NCI-H146 (cell line): ENCODE data around the gene MRPL49.
"Not testable (repeated sequence)": the region's sequence is repeated elsewhere in the genome, so short reads cannot be mapped to it uniquely, and the experiment has no call there.

Experiments
- DNase-seq: peaks from one replicate; lab custom pipeline; 2025; lab: John Stamatoyannopoulos, UW

Gene MRPL49

DNA sequence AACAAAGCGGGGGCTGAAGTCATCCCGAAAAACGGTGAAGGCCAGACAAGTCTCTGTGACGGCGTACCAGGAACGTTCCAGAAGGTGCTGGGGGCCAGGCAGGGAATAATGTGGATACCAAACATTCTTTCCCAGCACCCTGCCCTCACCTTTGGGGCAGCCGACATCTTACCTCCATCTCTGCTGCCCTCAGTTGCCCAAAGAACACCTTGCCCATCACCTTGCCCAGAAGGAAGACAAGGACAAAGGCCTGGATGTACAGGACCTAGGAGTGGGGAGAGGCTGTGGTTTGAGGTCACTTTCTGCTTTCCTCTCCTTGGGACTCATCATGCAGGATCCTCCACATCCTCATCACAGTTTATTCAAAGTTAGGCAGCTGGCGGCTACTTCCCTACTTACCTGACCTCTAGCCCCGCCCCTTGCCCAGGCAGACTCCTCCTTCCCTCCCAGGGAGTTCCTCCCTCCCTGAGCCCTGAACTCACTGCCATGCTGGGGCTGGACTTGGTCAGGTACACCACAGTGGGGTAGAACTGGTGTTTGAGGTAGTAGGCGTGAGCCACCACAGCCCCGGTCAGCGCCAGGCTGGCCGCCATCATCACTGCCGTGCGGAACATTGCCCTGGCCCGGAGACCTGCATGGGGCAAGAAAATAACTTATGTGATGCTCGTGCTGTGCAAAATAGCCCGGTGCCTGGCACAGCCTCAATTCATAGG lies 11.0 kb downstream of the MRPL49 start:
- peak; percentile 55 for DNase-seq

DNA sequence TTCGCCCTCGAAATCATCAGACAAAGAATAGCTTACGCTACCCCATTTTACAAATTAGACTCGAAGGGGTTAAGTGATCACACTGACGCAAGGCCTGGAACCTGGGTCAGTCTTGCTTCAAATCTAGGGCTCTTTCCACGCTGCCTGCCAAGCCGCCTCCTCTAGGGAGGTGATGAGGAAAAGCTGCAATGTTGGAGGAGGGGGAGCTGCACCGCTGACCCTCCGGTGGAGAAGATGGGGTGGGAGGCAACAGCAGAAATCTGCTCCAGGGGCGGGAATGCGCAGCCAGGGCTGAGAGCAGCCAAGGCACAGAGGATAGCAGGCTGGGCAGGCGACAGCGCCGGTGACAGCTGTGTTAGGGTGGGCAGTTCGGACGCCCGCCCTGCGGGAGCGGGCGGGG lies 11.6 kb downstream of the MRPL49 start:
- DNase-seq = no peak

DNA sequence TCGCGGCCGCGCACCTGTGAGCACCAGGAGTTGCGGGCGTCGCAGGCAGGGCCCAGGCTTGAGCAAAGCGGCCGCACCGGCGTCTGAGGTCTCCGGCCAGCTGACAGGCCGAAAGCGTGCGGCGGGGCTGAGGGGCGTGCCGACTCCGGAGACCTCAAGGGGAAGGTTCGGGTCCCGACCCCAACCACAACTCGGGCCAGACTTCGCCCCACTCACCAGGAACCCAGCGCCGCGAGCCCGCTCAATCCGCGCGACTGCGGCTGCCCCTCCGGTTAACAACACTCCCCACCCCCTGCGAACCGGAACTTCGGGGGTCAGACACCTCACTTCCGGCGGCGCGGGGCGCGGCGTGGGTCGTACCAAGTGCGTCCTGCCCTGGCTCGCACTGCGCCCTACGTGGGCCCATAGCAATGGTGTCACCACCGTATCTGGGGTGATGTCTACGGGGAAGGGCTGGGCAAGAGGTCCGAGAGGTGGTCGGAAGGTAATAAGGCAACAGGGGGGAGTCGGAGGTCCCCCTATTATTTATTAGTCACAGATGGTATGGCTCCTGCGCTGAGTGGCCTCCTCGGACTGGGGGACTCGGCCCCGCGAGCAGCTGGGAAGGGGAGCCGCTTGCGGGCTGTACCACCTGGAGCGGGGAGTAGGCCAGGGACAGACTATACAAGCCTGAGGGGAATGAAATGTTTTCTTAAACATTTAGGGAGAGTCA lies 12.3 kb downstream of the MRPL49 start, which contains the start of gene SYVN1:
TSS of gene SYVN1 (minus strand) at position 280 of the 712 bp plus-strand sequence. CDS start 918 bp downstream, outside the sequence.
- DNase-seq = peak; percentile 91

DNA sequence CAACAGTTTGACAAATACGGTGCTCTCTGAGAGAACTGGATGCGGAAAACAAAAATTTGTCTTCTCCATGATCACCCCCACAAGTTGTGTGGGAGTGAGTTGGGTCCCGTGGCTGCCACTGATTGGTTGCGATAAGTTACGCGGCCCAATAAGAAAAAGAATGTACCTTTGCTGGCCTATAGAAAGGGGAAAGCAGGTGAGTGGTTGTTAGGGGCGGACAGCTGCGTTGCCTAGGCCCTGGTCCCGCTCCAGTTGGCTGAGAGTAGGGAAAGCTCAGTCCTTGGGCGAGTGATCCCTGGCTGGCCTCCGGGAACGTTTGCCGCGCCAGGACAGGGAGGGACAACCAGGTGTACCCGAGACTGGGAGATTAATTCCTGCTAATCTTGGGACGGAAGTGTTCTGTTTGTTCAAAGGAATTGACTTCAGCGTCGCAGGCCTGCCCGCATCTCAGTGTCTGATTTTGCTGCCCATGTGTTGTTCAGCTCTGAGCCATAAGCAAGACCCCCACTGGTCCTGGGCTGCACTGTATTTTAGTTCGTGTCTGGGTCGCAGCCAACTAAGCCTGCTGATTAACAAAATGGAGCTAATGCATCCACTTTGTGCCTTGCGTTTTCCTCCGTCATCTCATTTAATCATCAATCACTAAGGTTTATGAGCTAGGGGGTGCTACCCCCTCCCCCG lies 13.0 kb downstream of the MRPL49 start:
- DNase-seq = peak; percentile 98

DNA sequence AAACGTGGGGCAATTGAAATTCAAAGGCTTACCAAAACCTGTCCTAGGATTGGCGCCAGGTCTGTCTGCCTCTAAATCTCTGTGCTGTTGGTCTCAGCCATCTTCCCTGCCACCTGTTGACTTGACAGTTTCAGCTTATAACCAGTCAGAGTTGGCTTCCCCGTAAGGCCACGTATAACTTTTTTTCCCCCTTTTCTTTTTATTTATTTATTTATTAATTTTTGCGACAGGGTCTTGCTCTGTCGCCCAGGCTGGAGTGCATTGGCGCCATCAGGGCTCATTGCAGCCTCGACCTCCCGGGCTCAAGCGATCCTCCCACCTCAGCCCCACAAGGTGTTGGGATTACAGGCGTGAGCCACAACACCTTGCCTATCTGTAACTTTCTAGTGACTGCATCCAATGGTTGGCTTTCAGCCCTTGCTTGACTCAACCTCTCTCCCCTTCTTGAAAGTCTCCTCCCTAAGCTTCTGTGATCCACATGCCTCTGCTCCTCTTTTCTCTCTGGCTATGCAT lies 13.6 kb downstream of the MRPL49 start:
- DNase-seq = no peak

DNA sequence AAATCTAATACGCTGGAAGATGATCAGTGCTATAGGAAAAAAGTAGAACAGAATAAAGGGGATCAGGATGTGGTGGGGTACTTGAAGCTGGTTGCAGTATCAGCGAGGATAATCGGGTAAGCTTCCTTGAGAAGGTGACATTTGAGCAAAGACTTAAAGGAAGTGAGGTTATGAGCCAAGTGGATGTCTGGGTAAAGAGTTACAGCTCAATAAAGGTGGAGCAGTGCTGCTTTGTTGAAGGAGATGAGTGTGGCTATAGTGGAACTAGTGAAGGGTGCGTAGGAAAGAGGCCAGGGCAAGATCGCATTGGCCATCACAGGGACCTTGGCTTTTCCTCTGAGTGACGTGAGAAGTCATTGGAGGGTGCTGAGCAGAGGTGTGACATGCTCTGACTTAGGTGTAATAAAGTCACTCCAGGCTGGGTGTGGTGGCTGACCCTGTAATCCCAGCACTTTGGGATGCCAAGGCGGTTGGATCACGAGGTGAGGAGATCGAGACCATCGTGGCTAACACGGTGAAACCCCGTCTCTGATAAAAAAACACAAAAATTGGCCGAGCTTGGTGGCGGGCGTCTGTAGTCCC lies 14.5 kb downstream of the MRPL49 start:
- DNase-seq = no peak

DNA sequence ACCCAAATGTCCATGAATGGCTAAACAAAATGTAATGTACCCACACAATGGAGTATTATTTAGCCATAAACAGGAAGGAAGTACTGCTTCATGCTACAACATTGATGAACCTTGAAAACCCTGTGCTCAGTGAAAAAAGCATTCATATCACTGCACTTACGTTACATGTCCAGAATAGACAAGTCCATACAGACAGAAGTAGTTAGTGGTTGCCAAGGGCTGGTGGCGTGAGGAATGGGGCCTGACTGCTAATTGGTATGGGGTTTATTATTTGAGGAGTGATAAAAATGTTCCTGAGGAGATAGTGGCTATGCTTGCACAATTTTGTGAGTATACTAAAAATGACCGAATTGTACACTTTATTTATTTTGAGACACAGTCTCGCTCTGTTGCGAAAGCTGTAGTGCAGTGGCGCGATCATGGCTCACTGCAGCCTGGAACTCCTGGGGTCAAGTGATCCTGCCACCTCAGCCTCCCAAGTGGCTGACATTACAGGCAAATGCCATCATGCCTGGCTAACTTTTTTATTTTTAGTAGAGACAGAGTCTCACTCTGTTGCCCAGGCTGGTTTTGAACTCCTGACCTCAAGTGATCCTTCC lies 19.9 kb downstream of the MRPL49 start:
- DNase-seq = no peak

DNA sequence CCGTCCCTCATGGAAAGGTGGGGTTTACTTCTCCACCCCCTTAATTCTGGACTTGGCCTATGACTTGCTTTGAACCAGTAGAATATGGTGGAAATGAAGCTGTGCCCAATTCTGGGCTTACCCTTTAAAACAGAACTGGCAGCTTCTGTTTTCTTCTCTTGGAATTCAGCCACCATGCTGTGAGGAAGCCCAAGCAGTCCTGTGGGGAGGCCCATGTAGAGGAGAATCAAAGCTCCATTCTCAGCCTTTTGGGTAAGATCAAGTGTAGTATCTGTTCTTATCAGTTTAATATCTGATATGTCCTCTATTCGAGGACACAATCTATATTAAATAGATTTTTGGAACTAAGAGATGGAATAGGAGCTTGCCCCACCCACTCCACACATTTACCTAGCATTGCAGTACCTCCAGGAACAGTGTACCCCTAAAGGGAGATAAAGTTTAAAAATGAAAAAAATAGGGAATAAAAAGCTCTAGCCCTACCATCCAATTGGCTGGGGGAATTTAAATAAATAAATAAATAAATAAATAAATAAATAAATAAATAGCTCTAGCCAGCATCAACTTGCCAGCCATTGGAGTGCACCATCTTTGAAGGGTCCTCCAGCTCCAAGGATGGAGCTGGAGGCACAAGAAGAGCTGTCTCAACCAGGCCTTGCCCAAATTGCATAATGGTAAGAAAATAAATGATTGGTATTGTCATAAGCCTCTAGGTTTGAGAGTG lies 25.4 kb downstream of the MRPL49 start:
- DNase-seq = no peak

DNA sequence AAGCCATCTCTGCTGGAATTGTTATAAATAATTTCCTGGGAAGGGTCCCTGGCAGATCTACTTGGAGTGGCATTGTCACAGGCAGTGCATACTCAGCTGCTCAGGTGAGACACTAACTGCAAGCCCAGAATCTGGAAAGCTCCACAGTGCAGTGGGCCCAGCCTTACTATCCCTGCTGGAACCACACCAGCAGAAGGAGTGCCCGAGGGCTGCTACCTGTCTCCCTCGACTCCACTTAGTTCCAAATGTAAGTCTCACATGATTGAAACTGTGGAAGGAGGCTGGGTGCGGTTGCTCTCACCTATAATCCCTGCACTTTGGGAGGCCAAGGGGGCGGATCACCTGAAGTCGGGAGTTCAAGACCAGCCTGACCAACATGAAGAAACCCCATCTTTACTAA lies 26.5 kb downstream of the MRPL49 start:
- no peak for DNase-seq

DNA sequence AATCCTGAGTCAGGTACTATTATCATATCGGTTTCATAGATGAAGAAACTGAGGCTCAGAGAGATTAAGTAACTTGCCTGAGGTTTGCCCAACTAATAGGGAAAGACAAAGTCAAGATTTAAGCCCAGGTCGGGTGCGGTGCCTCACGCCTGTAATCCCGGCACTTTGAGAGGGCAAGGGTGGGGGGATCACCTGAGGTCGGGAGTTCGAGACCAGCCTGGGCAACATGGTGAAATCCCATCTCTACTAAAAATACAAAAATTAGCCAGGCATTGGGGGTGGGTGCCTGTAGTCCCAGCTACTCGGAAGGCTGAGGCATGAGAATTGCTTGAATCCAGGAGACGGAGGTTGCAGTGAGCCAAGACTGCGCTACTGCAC lies 28.0 kb downstream of the MRPL49 start:
- DNase-seq = not testable (repeated sequence)

DNA sequence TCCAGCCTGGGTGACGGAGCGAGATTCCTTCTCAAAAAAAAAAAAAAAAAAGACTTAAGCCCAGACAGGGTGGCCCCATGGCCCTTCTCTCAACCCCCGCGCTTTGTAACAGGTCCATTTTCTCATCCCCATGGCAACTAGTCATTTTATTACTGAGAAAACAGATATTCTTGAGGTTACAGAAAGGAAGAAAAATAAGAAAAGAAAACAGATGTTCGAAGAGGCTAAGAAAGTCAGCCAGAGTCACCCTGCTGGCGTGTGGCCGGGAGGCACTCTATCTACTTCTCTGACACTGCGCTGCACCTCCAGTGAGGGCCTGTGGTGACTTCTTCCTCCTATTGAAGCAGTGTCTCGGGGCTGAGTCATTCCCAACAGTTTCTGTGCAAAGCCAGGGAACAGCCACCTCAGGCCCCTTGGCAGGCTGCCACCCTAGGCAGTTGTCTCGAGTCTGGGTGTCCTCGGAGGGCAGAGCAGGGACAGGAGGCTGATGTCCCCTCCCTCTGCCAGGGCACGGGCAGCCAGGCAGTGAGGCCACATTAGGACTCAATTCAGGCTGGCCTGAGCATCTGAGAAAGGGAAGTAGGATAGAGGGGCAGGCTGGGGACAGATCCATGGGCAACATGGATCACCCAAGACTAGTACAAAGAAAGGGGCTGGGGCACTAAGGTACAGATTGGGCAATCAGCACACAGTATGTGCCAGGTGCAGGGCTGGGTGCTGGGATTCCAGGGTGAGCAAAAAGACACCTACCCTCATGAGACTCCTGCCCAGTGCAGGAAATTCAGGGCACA lies 28.6 kb downstream of the MRPL49 start:
- DNase-seq = peak; percentile 23

DNA sequence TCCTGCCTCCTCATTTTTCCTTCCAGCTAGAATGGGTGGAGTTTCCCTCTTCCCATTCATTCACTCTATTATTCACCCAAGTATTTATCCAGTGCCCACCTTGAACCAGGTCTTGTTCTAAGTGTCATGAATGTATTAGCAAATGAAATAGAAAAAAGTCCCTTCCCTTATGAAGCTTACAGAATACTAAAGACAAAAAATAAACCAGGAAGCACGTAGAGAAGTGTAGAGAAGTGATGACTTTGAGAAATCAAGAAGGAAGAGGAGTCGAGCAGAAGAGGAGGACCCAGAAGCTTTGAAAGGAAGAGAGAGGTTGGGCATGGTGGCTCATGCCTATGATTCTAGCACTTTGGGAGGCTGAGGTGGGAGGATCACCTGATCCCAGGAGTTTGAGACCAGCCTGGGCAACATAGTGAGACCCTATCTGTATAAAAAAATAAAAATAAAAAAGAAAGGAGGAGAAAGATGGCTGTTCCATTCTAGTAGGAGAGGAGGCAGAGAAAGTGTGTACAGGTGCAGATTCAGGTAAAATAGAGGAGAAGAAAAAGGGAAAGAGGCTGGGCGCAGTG lies 29.3 kb downstream of the MRPL49 start:
- no peak for DNase-seq

DNA sequence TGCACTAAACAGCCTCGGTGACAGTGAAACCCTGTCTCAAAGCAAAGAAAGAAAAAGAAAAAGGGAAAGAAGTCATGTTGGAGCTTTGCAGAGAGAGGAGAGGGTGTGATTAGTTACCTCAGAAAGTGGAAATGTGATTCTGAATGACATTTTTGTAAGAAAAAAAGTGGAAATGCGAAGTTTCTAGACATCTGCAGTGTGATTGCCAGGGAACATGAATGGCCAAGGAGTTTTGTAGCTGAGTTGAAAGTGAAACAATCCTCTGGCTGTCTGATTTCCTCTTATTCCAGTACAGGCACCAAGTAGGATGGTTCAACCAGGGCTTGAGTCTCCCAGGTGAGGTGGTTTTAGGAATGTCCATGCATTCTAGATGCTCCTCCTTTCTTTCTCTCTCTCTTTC lies 30.0 kb downstream of the MRPL49 start:
- no peak for DNase-seq

DNA sequence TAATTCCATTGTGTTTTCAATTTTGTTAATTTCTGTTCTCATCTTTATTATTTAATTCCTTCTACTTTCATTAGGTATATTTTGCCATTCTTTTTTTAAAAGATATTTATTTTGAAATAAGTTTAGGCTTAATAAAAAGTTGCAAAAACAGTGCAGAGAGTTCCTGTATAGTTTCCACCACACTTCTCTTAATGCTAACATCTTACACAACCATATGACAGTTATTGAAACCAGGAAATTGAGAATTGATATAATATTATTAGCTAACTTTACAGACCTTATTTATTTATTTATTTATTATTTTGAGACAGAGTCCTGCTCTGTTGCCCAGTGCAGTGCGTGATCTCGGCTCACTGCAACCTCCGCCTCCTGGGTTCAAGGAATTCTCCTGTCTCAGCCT lies 34.1 kb downstream of the MRPL49 start:
- DNase-seq = no peak

DNA sequence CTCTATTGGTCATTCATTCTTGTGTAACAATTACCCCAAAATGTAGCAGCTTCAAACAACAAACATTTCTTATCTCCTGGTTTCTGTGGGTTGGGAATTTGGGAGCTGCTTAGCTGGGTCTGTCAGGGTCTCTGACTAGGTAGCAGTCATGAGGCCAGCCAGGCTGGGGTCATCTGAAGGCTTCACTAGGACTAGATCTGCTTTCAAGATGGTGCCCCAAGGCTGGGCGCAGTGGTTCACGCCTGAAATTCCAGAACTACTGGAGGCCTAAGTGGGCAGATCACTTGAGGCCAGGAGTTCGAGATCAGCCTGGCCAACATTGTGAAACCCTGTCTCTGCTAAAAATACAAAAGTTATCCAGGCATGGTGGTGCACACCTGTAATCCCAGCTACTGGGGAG lies 34.8 kb downstream of the MRPL49 start:
- DNase-seq = no peak

DNA sequence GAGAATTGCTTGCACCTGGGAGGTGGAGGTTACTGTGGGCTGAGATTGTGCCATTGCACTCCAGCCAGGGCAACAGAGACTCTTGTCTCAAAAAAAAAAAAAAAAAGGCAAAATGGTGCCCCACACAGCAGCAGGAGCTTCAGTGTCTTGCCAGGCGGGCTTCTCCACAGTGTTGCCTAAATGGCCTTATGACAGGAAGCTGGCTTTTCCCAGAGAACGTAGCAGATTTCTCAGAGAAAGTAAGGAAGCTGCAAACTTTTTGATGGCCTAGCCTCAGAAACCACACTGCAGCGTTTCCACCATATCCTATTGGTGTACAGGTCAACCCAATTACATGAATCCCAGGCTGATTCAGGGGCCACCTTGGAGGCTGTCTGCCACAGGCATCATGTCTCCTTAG lies 35.2 kb downstream of the MRPL49 start:
- no peak for DNase-seq

DNA sequence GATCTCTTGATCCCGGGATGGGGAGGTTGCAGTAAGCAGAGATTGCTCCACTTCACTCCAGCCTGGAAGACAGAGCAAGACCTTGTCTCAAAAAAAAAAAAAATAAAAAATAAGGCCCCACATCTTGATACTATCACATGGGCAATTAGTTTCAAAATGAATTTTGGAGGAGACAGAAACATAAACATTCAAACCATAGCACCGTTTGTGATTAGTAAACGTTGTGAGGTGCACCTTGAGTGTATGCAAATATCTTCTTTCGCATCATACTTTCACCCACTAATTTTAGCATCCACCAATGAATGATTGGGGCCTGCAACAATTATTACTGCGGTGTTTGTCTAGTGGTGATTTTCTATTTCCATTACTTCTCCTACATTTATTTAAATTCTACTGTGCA lies 36.9 kb downstream of the MRPL49 start:
- no peak for DNase-seq

DNA sequence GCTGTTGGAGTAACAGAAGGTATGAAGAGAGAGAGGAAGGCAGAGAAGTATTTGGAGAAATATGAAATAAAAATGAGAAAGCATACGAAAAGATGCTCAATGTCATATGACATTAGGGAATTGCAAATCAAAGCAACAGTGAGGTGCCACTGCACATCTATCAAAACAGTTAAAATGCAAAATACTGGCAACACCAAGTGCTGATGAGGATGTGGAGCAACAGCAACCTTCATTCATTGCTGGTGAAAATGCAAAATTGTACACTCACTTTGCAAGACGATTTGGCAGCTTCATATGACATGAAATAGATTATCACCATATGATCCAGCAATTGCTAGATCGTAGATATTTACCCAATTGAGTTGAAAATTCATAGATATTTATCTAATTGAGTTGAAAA lies 38.5 kb downstream of the MRPL49 start:
- DNase-seq = no peak

DNA sequence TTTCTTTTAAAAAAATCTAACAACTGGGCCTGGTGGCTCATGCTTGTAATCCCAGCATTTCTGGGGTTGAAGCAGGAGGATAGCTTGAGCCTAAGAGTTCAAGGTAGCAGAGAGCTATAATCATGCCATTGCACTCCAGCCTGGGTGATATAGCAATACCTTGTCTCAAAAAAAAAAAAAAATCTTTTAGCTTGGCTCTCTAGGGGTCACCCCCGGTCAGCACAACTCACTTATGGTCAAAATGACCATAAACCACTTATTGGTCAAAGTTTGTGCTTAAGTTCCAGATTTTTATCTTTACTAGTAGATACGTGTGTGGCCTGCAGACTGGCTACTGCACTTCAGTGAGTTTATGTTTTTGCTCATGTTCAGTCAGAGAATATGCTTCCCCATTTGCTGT lies 41.6 kb downstream of the MRPL49 start:
- no peak for DNase-seq
